ENCODE data around the gene KLF6. TPM values are rescaled to one million over a fixed set of nuclear protein-coding genes. Genes with fewer than 3 reads are reported as not detected.

KLF6 gene
- polyA plus RNA-seq, 1 experiment: 47.2 TPM

DNA sequence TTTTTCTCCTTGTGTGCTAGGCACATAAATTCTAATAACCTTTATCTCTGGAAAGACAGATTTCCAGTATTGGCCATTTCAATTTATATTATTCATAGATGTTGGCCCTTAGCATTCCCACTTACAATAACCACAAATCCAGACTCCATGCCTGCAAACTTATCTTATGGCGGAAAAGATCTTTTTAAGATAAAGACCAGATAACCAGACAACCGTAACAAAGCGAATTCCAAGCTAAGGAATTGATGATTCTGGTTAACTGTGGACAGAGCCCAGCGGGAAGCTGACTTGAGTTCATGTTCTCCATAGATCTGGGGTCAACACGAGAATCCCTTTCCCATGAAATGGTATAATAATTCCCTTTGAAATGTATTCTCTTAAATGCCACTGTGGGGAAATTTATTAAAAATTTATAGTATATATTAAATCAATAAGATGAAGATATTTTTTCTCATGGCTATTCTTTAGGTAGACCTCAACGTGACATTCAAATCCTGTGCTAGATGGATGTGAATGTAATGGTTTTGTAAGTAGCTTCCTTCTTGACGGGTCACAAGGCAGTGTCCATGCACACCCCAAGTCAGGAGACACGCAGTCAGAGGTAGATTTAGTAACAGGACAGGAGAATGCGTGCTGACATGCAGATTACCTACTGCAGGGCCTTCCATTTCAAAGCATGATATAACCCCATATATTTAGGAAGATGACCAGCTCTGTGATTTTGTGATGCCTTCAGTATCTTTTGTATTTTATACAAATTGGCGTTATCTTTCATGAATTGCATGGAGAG lies 37.7 kb upstream of the KLF6 start:
- ChIA-PET POLR2A (no interaction called here), CTCF (no interaction called here)
- TF ChIP-seq, protein P1, sequence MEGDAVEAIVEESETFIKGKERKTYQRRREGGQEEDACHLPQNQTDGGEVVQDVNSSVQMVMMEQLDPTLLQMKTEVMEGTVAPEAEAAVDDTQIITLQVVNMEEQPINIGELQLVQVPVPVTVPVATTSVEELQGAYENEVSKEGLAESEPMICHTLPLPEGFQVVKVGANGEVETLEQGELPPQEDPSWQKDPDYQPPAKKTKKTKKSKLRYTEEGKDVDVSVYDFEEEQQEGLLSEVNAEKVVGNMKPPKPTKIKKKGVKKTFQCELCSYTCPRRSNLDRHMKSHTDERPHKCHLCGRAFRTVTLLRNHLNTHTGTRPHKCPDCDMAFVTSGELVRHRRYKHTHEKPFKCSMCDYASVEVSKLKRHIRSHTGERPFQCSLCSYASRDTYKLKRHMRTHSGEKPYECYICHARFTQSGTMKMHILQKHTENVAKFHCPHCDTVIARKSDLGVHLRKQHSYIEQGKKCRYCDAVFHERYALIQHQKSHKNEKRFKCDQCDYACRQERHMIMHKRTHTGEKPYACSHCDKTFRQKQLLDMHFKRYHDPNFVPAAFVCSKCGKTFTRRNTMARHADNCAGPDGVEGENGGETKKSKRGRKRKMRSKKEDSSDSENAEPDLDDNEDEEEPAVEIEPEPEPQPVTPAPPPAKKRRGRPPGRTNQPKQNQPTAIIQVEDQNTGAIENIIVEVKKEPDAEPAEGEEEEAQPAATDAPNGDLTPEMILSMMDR (IDR thresholded peaks at IDR 0.05; ENCODE audit: low read depth, low read length): no peak
- no peak overlapping the region for H3K4me3 ChIP-seq (ENCODE audit: low read depth, low read length)
- no peaks in the 10 kb centered on the region; the same call in 1 of the 2 replicates for H3K9me3 ChIP-seq (ENCODE audit: control insufficient read depth, insufficient read depth, low read length)
- no peak for DNase-seq (ENCODE audit: low read depth, low spot score)
- no peak overlapping the region for H3K27ac ChIP-seq (ENCODE audit: low read depth, low read length)
- H3K27me3 ChIP-seq (ENCODE audit: control insufficient read depth, insufficient read depth, low read length): no peaks in the 10 kb centered on the region

DNA sequence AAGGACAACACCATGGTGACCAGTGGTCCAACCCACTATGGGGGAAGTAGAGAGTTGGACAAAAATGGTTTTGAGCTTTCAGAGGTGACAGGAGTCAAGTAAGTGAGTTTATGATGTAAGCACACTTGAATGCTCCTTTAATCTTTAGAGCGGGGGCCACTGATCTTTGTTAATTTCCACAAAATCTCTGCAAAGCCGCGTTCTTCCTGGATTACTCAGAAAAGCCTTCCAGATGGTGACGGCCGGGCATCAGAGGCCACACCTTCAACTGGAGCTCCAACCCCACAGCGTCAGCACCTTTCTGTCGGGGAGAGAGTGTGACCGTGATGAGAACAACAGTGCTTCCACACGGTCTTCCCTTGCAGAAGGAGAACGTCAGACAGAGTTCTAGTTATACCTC lies 35.2 kb upstream of the KLF6 start:
- CTCF ChIA-PET: no interaction called here
- no peak for DNase-seq (ENCODE audit: low read depth, low spot score)
- TF ChIP-seq, protein P1 (IDR thresholded peaks at IDR 0.05; ENCODE audit: low read depth, low read length): no peak
- Histone ChIP-seq H3K4me3 (ENCODE audit: low read depth, low read length) (no peak overlapping the region), H3K27me3 (ENCODE audit: control insufficient read depth, insufficient read depth, low read length) (no peaks in the 10 kb centered on the region), H3K27ac (ENCODE audit: low read depth, low read length) (no peak overlapping the region), H3K9me3 (ENCODE audit: control insufficient read depth, insufficient read depth, low read length) (no peaks in the 10 kb centered on the region)
- POLR2A ChIA-PET: interaction anchor here (1.4 kb wide), 1 partner anchor 35 kb away, joined by 4 read pairs; the partner anchor contains the start of gene KLF6

DNA sequence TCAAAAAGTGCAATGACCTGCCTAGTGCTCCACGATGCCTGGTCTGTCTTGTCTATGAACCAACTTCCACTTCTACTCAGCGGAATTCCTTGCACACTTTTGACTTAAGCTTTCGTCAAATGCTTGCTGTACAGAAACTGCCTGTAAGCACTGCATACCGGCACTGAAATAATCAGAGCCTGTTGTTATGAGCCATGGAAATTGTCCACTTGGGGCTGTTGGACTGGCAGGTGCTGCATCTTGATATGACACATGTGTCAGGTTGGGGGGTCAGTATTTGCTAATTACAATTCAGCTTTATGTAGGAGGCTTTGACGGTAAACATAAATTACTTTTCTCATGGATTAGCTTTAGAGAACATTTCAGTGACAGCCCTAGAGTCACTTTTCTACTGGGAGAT lies 32.0 kb upstream of the KLF6 start:
- Histone ChIP-seq H3K27me3 (ENCODE audit: control insufficient read depth, insufficient read depth, low read length) (no peaks in the 10 kb centered on the region), H3K4me3 (ENCODE audit: low read depth, low read length) (no peak overlapping the region), H3K9me3 (ENCODE audit: control insufficient read depth, insufficient read depth, low read length) (no peaks in the 10 kb centered on the region), H3K27ac (ENCODE audit: low read depth, low read length) (no peak overlapping the region)
- POLR2A ChIA-PET: interaction anchor here (1.0 kb wide), 1 partner anchor 32 kb away, joined by 3 read pairs; the partner anchor contains the start of gene KLF6
- CTCF ChIA-PET: interaction anchor here (0.5 kb wide), 1 partner anchor 297 kb away, joined by 3 read pairs; no protein-coding TSS in a partner anchor
- no peak for DNase-seq (ENCODE audit: low read depth, low spot score)
- TF ChIP-seq, protein P1 (IDR thresholded peaks at IDR 0.05; ENCODE audit: low read depth, low read length): no peak

DNA sequence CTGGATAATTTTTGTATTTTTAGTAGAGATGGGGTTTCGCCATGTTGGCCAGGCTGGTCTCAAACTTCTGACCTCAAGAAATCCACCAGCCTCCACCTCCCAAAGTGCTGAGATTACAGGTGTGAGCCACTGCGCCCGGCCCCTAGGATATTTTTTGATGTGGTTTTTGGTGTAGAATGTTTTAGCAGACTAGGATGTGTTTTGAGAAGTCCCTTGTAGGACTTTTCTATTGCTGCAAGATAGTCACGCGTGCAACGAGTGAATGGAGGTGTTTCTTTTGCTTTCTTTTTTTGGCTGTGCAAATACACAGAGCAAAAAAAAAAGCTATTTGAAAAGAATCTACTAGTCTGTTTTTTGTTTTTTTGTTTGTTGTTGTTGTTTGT lies 29.8 kb upstream of the KLF6 start:
- CTCF ChIA-PET: no interaction called here

More for the DNA sequence above, 29.8 kb upstream of the KLF6 start:
- Histone ChIP-seq H3K27me3 (ENCODE audit: control insufficient read depth, insufficient read depth, low read length) (no peaks in the 10 kb centered on the region), H3K4me3 (ENCODE audit: low read depth, low read length) (no peak overlapping the region), H3K9me3 (ENCODE audit: control insufficient read depth, insufficient read depth, low read length) (no peaks in the 10 kb centered on the region), H3K27ac (ENCODE audit: low read depth, low read length) (no peak overlapping the region)
- TF ChIP-seq, protein P1 (IDR thresholded peaks at IDR 0.05; ENCODE audit: low read depth, low read length): no peak
- no peak for DNase-seq (ENCODE audit: low read depth, low spot score)
- POLR2A ChIA-PET: interaction anchor here (1.1 kb wide), 1 partner anchor 29 kb away, joined by 3 read pairs; the partner anchor contains the start of gene KLF6
